Body of pancreas (tissue), 4 donors: ENCODE results near the gene OR9I1.

Experiments
- CTCF ChIP-seq, 7 experiments: fragments of 450-650 bp in 4 of 7; fragments of 200-600 bp in 3 of 7; sonication (generic) in 3 of 7; IDR thresholded peaks; one replicate each; pipeline ENCODE4 v1.5.1; 2016 to 2019; ENCODE audit warnings: antibody characterized with exemption in 7 of 7
- POLR2A ChIP-seq, 3 donors: fragments of 450-650 bp; IDR thresholded peaks; one replicate each; pipeline ENCODE4 v1.6.1; 2016; ENCODE audit warnings: antibody characterized with exemption in 3 of 3, mild to moderate bottlenecking in 2 of 3

- TF ChIP-seq CTCF (IDR thresholded peaks at IDR 0.05) = no peak
- no peak for TF ChIP-seq POLR2A (IDR thresholded peaks at IDR 0.05)
Measured at GRCh38 chr11:58121096-58121495, 4.2 kb downstream of the OR9I1 start.
